HG02884 (cell line): Measurements from ENCODE around the gene IL18RAP.

Source experiments
- ATAC-seq: cut with Tn5 transposase; IDR thresholded peaks from one replicate; pipeline ENCODE4 v1.9.1; 2021; ENCODE audit warnings: mild to moderate bottlenecking, moderate library complexity; ENCODE audit not compliant: unreplicated experiment

The IL18RAP gene

GRCh38 chr2:102422910-102423309 lies at the start of gene IL18RAP:
IL18RAP (plus strand) TSS chr2:102423160; CDS start chr2:102423278, 118 bp downstream.
- no peak for ATAC-seq

- no peak for ATAC-seq
Measured at GRCh38 chr2:102376052-102376591, 46.8 kb upstream of the IL18RAP start.

- ATAC-seq: no peak
Measured at GRCh38 chr2:102383722-102384121, 39.2 kb upstream of the IL18RAP start.

GRCh38 chr2:102385522-102385921 lies 37.4 kb upstream of the IL18RAP start:
- ATAC-seq: no peak

GRCh38 chr2:102386004-102386403 lies 37.0 kb upstream of the IL18RAP start:
- ATAC-seq: no peak

GRCh38 chr2:102386867-102387541 lies 36.0 kb upstream of the IL18RAP start:
- ATAC-seq: no peak

GRCh38 chr2:102387763-102388546 lies 35.0 kb upstream of the IL18RAP start:
- ATAC-seq: no peak

- no peak for ATAC-seq
Measured at GRCh38 chr2:102391565-102391964, 31.4 kb upstream of the IL18RAP start.

GRCh38 chr2:102392096-102392495 lies 30.9 kb upstream of the IL18RAP start:
- ATAC-seq: no peak

- ATAC-seq: no peak
Measured at GRCh38 chr2:102392942-102393341, 30.0 kb upstream of the IL18RAP start.

- no peak for ATAC-seq
Measured at GRCh38 chr2:102396012-102396411, 26.9 kb upstream of the IL18RAP start.

- ATAC-seq: no peak
Measured at GRCh38 chr2:102397209-102397608, 25.8 kb upstream of the IL18RAP start.

- no peak for ATAC-seq
Measured at GRCh38 chr2:102399499-102400141, 23.3 kb upstream of the IL18RAP start.

GRCh38 chr2:102401456-102401855 lies 21.5 kb upstream of the IL18RAP start:
- no peak for ATAC-seq

GRCh38 chr2:102401865-102402264 lies 21.1 kb upstream of the IL18RAP start:
- ATAC-seq: no peak

- ATAC-seq: no peak
Measured at GRCh38 chr2:102410952-102411351, 12.0 kb upstream of the IL18RAP start.

GRCh38 chr2:102412199-102412598 lies 10.8 kb upstream of the IL18RAP start:
- no peak for ATAC-seq

- ATAC-seq: peak; percentile 31
Measured at GRCh38 chr2:102417946-102418345, 5.0 kb upstream of the IL18RAP start.

GRCh38 chr2:102418421-102418961 lies 4.5 kb upstream of the IL18RAP start:
- peak; percentile 91 for ATAC-seq

GRCh38 chr2:102420290-102420689 lies 2.7 kb upstream of the IL18RAP start:
- no peak for ATAC-seq
